CD8-positive, alpha-beta memory T cell (primary cell): ENCODE measurements around the gene RNF208. TPM values are rescaled to one million over a fixed set of nuclear protein-coding genes. Genes with fewer than 3 reads are reported as not detected.
A peak's percentile ranks its signal among the peaks of the same experiment; 100 is the strongest.

Experiments used
- CTCF ChIA-PET: fragments of 350-600 bp; sonication (Branson Sonifier 250); formaldehyde crosslinking; loops from one replicate; lab custom pipeline; 2021; ENCODE audit warnings: antibody characterized with exemption; lab: Charles Lee
- POLR2A ChIA-PET: fragments of 350-600 bp; sonication (Branson Sonifier 250); formaldehyde crosslinking; loops from one replicate; lab custom pipeline; 2021; ENCODE audit warnings: antibody characterized with exemption; lab: Charles Lee
- DNase-seq, 5 donors: peaks; one replicate each; pipeline versions ENCODE4 v3.0.0 to v3.0.0-alpha.2; 2020 to 2022; ENCODE audit warnings: mixed read lengths in 1 of 5
- H3K27ac ChIP-seq: one replicate; pipeline ENCODE4 v1.7.0; 2013; ENCODE audit warnings: low read depth, mild to moderate bottlenecking, low read length, moderate library complexity
- H3K27me3 ChIP-seq: 2 replicates; pipeline ENCODE4 v1.7.0; 2013; ENCODE audit warnings: low read length, mild to moderate bottlenecking; ENCODE audit not compliant: insufficient read depth, poor library complexity, severe bottlenecking
- H3K36me3 ChIP-seq: 2 replicates; pipeline ENCODE4 v1.7.0; 2013; ENCODE audit warnings: mild to moderate bottlenecking, low read length, moderate library complexity; ENCODE audit not compliant: insufficient read depth
- H3K4me1 ChIP-seq: 2 replicates; pipeline ENCODE4 v1.7.0; 2013; ENCODE audit warnings: mild to moderate bottlenecking, low read length, moderate library complexity; ENCODE audit not compliant: insufficient read depth
- H3K4me3 ChIP-seq: 2 replicates; pipeline ENCODE4 v1.7.0; 2013; ENCODE audit warnings: mild to moderate bottlenecking, low read length
- H3K9me3 ChIP-seq: 2 replicates; pipeline ENCODE4 v1.7.0; 2013; ENCODE audit warnings: mild to moderate bottlenecking, low read length
- H3K27ac Mint-ChIP-seq, 8 donors: one replicate each; pipeline ENCODE4 v1.8.0; 2020 to 2021; ENCODE audit warnings: mixed read lengths in 8 of 8, mild to moderate bottlenecking in 6 of 8, inconsistent platforms in 3 of 8, moderate library complexity in 3 of 8
- H3K27me3 Mint-ChIP-seq, 2 donors: one replicate each; pipeline ENCODE4 v1.8.0; 2020 to 2021; ENCODE audit warnings: mixed read lengths in 2 of 2, mild to moderate bottlenecking in 1 of 2, moderate library complexity in 1 of 2
- H3K36me3 Mint-ChIP-seq, 3 donors: one replicate each; pipeline ENCODE4 v1.8.0; 2020 to 2021; ENCODE audit warnings: mixed read lengths in 3 of 3, inconsistent platforms in 1 of 3, mild to moderate bottlenecking in 1 of 3
- H3K4me1 Mint-ChIP-seq, 3 donors: one replicate each; pipeline ENCODE4 v1.8.0; 2020 to 2021; ENCODE audit warnings: mixed read lengths in 3 of 3, inconsistent platforms in 1 of 3, mild to moderate bottlenecking in 1 of 3
- H3K4me3 Mint-ChIP-seq, 7 donors: one replicate each; pipeline ENCODE4 v1.8.0; 2020 to 2021; ENCODE audit warnings: mixed read lengths in 7 of 7, mild to moderate bottlenecking in 6 of 7, moderate library complexity in 4 of 7, inconsistent platforms in 2 of 7
- H3K9me3 Mint-ChIP-seq, 5 donors: one replicate each; pipeline ENCODE4 v1.8.0; 2020 to 2022; ENCODE audit warnings: mixed read lengths in 5 of 5, mild to moderate bottlenecking in 3 of 5, moderate library complexity in 2 of 5, inconsistent platforms in 1 of 5
- polyA plus RNA-seq: library from polyadenylated mRNA; unstranded; fragments of 300-500 nt; fragmentation: Illumina TruSeq; gene quantifications from one replicate; pipeline ENCODE4 v1.2.3, GENCODE V29; 2021
- total RNA-seq, 2 experiments: library from RNA; stranded (reverse); gene quantifications; one replicate each; pipeline ENCODE4 v1.2.3, GENCODE V29; 2021

Gene RNF208
- total and polyA plus RNA-seq, 3 experiments from 2014 or later = 2.7 to 3.3 TPM; not detected in 1

DNA sequence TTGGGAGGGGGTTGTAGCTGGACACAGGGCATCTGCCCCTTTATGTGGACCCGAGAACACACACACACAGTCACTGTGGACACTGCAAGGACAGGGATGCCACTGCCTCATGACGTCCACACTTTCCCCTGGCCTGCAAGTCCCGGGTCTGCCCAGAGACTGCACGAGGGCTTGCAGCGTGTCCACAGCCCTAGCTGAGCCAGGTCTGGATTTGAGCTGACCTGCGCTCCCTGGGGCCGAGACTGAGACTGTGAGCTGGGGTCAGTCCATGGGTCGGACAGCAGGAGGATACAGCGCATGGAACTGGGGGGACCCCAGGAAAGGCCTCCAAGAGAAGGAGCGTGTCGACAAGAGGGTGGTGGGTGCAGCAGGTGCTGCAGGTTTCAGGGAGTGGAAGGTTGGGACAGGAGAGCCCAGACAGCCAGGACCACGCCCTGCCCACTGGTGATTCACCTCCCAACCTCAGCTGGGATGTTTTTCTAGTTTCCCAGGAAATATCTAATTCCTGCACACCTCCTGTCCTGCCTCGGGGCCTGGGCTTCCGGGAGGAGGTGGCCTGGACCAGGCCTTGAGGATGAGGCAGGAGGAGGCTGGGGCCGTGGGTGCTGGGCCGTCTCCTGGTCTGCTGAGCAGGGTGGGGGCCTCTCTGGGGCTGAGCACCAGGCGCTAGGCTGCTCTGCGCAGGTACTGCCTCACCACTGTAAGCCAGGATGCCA lies 4.5 kb upstream of the RNF208 start:
- Mint-ChIP-seq H3K4me1 (peaks cover 4 to 15% (median 5%) of the 10 kb centered on the region in 3 donors), H3K36me3 (no peaks in the 10 kb centered on the region), H3K4me3 (no peak overlapping the region), H3K27ac (peak overlapping the region in 1 of 8 donors; percentile 50), H3K9me3 (no peaks in the 10 kb centered on the region), H3K27me3 (peaks cover 2 to 4% of the 10 kb centered on the region in 2 donors)
- ChIA-PET CTCF (interaction anchor here (0.8 to 4.6 kb wide), 14 partner anchors 10 to 198 kb away, joined by 3 to 30 read pairs (median 5); partner anchors contain the start of genes ABCA2, ANAPC2, DPP7 and NPDC1), POLR2A (interaction anchor here (0.6 to 1.0 kb wide), 3 partner anchors 26 to 180 kb away, joined by 4 to 5 read pairs (median 4); partner anchors contain the start of gene TPRN)
- H3K4me3 ChIP-seq = no peak overlapping the region
- H3K4me1 ChIP-seq = peaks cover 13% of the 10 kb centered on the region
- DNase-seq = no peak
- H3K27me3 ChIP-seq = no peaks in the 10 kb centered on the region
- no peak overlapping the region for H3K27ac ChIP-seq
- H3K36me3 ChIP-seq = no peaks in the 10 kb centered on the region
- H3K9me3 ChIP-seq = no peaks in the 10 kb centered on the region

DNA sequence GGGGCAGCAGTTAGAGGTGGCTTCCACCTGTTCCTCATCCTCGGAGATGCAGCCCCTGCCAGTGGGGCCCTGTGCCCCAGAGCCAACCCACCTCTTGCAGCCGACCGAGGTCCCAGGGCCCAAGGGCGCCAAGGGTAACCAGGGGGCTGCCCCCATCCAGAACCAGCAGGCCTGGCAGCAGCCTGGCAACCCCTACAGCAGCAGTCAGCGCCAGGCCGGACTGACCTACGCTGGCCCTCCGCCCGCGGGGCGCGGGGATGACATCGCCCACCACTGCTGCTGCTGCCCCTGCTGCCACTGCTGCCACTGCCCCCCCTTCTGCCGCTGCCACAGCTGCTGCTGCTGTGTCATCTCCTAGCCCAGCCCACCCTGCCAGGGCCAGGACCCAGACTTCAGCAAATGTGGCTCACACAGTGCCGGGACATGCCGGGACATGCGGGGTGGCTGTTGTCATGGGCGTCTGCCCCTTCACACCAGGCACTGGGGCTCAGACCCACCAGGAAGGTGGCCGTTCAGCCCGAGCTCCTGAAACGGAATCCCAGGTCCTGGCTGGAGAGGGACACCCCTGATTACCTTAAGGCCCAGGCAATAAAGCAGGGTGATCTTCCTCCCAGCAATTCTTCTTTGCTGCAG lies 3.8 kb upstream of the RNF208 start:
- POLR2A ChIA-PET = interaction anchor here (0.6 kb wide), 1 partner anchor 34 kb away, joined by 4 read pairs; no protein-coding TSS in a partner anchor
- Histone ChIP-seq H3K27me3 (no peaks in the 10 kb centered on the region), H3K27ac (no peak overlapping the region), H3K9me3 (no peaks in the 10 kb centered on the region), H3K36me3 (no peaks in the 10 kb centered on the region), H3K4me3 (no peak overlapping the region), H3K4me1 (peaks cover 13% of the 10 kb centered on the region)
- CTCF ChIA-PET = interaction anchor here (1.1 to 4.6 kb wide), 8 partner anchors 9 to 197 kb away, joined by 3 to 30 read pairs (median 9); partner anchors contain the start of genes ABCA2, ANAPC2, SSNA1 and TUBB4B
- Mint-ChIP-seq H3K27me3 (peaks cover 2 to 4% of the 10 kb centered on the region in 2 donors), H3K4me3 (no peak overlapping the region), H3K27ac (peak overlapping the region in 1 of 8 donors; percentile 50), H3K4me1 (peaks cover 4 to 15% (median 5%) of the 10 kb centered on the region in 3 donors), H3K36me3 (no peaks in the 10 kb centered on the region), H3K9me3 (no peaks in the 10 kb centered on the region)
- DNase-seq = no peak

DNA sequence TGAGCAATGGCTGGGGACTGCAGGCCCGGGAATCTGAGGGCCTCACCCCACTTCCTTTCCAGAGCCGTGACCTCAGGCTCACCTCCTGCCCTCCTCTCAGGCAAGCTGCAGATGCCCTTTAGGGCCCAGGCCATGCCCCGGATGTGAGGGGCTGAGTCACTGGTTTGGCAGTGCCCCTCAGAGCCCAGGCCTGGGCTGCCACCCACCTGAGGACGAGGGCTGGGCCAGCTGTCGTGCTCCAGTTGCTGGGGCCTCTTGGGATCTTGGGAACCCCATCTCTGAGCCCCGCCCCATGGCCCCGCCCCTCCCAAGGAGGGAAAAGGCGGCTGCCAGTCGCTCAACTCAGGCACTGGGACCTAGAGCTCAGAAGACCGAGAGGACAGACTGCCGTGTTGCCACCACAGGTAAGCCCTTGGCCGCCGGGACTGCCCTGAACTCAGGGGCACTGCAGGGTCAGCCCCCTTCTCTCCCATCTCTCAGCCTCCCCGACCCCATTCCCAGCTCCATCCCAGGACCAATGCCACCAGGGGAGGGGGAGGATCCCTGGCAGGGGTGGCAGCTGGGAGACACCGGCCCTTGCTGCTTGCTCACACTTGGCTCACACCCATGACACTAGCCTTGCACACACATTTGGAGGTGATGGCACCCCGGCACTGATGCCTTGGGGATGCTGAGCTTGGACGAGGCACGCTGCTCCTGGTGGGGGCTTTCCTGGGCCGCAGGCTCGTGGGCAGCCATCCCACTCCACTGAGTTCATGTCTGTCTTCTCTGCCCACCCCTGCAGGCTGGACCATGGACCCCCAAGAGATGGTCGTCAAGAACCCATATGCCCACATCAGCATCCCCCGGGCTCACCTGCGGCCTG lies 3.0 kb upstream of the RNF208 start, which contains the start of gene CYSRT1:
TSS of gene CYSRT1 (plus strand) at position 345 of the 865 bp plus-strand sequence. CDS start at position 793, 448 bp downstream.
- Histone ChIP-seq H3K36me3 (no peaks in the 10 kb centered on the region), H3K27ac (peak within 1 kb of the TSS; percentile 74), H3K9me3 (no peaks in the 10 kb centered on the region), H3K4me1 (peaks cover 13% of the 10 kb centered on the region), H3K27me3 (no peaks in the 10 kb centered on the region), H3K4me3 (peak within 1 kb of the TSS; percentile 88)
- peaks cover 2 to 4% of the 10 kb centered on the region in 2 donors for H3K27me3 Mint-ChIP-seq
- H3K9me3 Mint-ChIP-seq = no peaks in the 10 kb centered on the region
- POLR2A ChIA-PET = interaction anchor here (2.9 kb wide), 1 partner anchor 96 kb away, joined by 13 read pairs; no protein-coding TSS in a partner anchor
- H3K27ac Mint-ChIP-seq = peak within 1 kb of the TSS; percentile 51 to 91 (median 81)
- peak within 1 kb of the TSS; percentile 71 to 85 (median 76) for H3K4me3 Mint-ChIP-seq
- peaks cover 4 to 15% (median 5%) of the 10 kb centered on the region in 3 donors for H3K4me1 Mint-ChIP-seq
- no peaks in the 10 kb centered on the region for H3K36me3 Mint-ChIP-seq
- CTCF ChIA-PET = interaction anchor here (1.1 to 4.6 kb wide), 6 partner anchors 10 to 129 kb away, joined by 3 to 30 read pairs (median 11); partner anchors contain the start of genes ANAPC2 and SSNA1
- DNase-seq = no peak

DNA sequence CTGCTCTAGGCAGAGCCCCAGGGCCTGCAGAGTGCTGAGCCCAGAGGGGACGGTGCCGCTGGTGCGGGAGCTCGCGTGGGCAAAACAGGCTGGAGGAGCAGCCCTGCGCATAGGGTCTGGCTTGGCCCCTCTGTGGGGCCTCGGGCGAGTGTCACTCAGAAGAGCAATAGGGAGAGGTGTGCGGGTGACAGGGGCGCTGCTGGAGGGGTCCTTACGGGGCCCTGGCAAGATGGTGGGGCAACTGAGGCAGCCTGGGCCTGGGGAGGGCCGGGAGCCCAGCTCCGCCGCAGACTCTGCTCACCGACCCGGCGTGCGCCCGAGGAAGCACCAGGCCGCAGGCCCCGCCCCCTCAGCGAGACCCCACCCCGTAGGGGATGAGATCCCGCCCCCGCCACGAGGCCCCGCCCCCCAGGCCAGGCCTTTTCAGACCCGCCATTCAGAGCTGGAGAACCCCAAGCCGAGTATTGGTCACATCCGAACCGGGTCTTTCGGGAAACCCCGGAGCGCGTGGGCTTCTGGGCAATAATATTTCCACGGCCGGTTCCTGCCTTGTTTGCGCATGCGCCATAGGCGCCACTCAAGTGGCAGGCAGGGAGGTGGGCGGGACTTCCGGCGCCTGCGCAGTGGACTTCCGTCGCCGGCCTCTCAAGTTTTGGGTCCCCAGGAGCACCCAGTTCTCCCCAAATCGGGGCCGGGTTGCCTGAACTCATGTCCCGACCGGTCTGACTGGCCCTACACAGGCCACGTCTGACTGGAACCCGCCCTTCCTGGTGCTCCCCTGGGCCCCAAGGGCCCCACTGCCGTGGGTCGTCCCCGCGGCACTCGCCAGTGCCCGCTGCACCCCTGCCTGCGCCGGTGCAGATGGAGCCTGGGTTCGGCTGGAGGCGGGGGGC lies 1.3 kb upstream of the RNF208 start:
- DNase-seq = peak; percentile 95 to 99 (median 98)
- peak overlapping the region; percentile 71 to 85 (median 76) for H3K4me3 Mint-ChIP-seq
- H3K27ac Mint-ChIP-seq = peak overlapping the region; percentile 51 to 91 (median 81)
- Histone ChIP-seq H3K27ac (peak overlapping the region; percentile 74), H3K9me3 (no peaks in the 10 kb centered on the region), H3K36me3 (no peaks in the 10 kb centered on the region), H3K4me1 (peaks cover 13% of the 10 kb centered on the region), H3K4me3 (peak overlapping the region; percentile 88), H3K27me3 (no peaks in the 10 kb centered on the region)
- ChIA-PET POLR2A (interaction anchor here (0.6 to 2.9 kb wide), 11 partner anchors 16 to 200 kb away, joined by 3 to 23 read pairs (median 7); partner anchors contain the start of genes ANAPC2, EXD3, MAN1B1 and NOXA1), CTCF (interaction anchor here (0.9 to 3.5 kb wide), 7 partner anchors 14 to 188 kb away, joined by 3 to 18 read pairs (median 4); no protein-coding TSS in a partner anchor)
- peaks cover 2 to 4% of the 10 kb centered on the region in 2 donors for H3K27me3 Mint-ChIP-seq
- H3K9me3 Mint-ChIP-seq = peaks cover 0 to 1% (median 0%) of the 10 kb centered on the region in 5 donors
- peaks cover 4 to 15% (median 5%) of the 10 kb centered on the region in 3 donors for H3K4me1 Mint-ChIP-seq
- H3K36me3 Mint-ChIP-seq = no peaks in the 10 kb centered on the region

DNA sequence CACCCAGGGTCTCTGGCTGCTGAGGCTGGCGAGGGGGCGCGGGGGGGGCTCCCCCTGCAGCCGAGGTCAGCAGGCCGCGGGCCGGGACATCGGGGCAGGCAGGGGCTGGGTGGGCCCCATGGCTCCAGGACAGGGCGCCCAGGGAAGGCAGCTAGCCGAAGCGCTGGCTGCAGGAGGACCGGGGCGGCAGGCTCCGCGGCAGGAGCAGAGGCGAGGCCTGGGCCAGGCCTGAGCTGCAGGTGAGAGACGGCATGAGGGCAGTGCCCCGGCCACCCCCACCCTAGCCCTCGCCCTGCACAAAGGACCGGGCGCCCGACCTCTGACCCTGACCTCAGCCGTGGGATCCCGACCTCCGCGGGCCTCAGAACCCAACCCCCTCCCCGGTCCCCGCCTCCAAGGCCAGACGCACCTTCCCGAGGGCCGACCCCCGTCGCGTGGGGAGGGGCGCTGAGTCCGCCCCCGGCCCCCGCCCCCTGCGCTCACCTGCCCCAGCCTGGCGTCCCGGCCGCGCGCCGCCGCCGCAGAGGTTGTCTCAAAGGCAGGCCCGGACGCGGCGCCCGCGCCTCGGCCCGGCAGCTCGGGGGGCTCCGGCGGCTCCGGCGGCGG lies 431 bp downstream of the RNF208 start:
- H3K27ac ChIP-seq = no peak overlapping the region
- H3K4me1 ChIP-seq = peaks cover 13% of the 10 kb centered on the region
- Mint-ChIP-seq H3K27me3 (no peaks in the 10 kb centered on the region), H3K4me1 (peaks cover 0 to 10% (median 3%) of the 10 kb centered on the region in 3 donors), H3K27ac (peak overlapping the region in 1 of 8 donors; percentile 38), H3K4me3 (no peak overlapping the region), H3K36me3 (peaks cover 0 to 1% (median 0%) of the 10 kb centered on the region in 3 donors), H3K9me3 (peaks cover 0 to 1% (median 0%) of the 10 kb centered on the region in 5 donors)
- DNase-seq = peak in 1 of 5 donors; percentile 52
- H3K4me3 ChIP-seq = no peak overlapping the region
- no peaks in the 10 kb centered on the region for H3K27me3 ChIP-seq
- H3K9me3 ChIP-seq = no peaks in the 10 kb centered on the region
- H3K36me3 ChIP-seq = no peaks in the 10 kb centered on the region
- ChIA-PET CTCF (no interaction called here), POLR2A (interaction anchor here (1.4 kb wide), 1 partner anchor 33 kb away, joined by 5 read pairs; the partner anchor contains the start of genes ANAPC2 and SSNA1)

DNA sequence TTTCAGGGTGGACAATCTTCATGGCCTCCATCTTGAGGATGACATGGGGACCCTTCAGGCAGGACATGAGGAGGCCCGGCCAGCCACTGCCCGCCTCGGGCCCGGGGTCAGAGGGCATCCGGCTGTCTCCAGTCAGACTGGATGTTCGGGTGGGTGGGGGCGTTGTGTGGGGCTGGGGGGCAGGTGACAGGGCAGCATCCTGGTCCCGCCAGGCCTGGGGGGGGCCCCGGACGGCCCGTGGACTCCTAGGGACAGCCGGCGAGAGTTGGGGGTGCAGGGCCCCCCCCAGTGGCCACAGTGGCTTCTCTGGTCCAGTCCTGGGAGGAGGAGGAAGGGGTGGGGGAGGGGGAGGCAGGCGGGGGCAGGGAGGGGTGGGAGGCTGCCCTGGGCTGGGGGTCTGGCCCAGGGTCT lies 940 bp downstream of the RNF208 start:
- POLR2A ChIA-PET = no interaction called here

More for the DNA sequence above, 940 bp downstream of the RNF208 start:
- Histone ChIP-seq H3K4me3 (no peak overlapping the region), H3K9me3 (no peaks in the 10 kb centered on the region), H3K27ac (no peak overlapping the region), H3K36me3 (no peaks in the 10 kb centered on the region), H3K27me3 (no peaks in the 10 kb centered on the region), H3K4me1 (peaks cover 13% of the 10 kb centered on the region)
- Mint-ChIP-seq H3K27me3 (no peaks in the 10 kb centered on the region), H3K27ac (no peak overlapping the region), H3K4me1 (peaks cover 0 to 10% (median 3%) of the 10 kb centered on the region in 3 donors), H3K4me3 (peak overlapping the region in 2 of 7 donors; percentile 15 to 47), H3K36me3 (peaks cover 0 to 1% (median 0%) of the 10 kb centered on the region in 3 donors), H3K9me3 (peaks cover 0 to 1% (median 0%) of the 10 kb centered on the region in 5 donors)
- CTCF ChIA-PET = no interaction called here
- no peak for DNase-seq
